LNCaP clone FGC (cell line): ENCODE results near the gene ZNF837.

Source experiments
- DNase-seq: peaks from one replicate; pipeline ENCODE4 v3.0.0-alpha.2; 2011; ENCODE audit warnings: low read depth
- H3K4me3 ChIP-seq: 2 replicates; pipeline ENCODE4 v1.5.1; 2011; ENCODE audit warnings: mild to moderate bottlenecking, low read depth, low read length, control low read depth
- CTCF ChIP-seq: IDR thresholded peaks from 2 replicates; pipeline ENCODE4 v1.5.1; 2012; ENCODE audit warnings: mild to moderate bottlenecking; ENCODE audit not compliant: control insufficient read depth, insufficient read depth; ENCODE audit errors: extremely low read depth

The ZNF837 gene

GRCh38 chr19:58400316-58400915 lies 19.6 kb upstream of the ZNF837 start:
- no peak for TF ChIP-seq CTCF
- peak overlapping the region; percentile 76 for H3K4me3 ChIP-seq
- peak; percentile 46 for DNase-seq

- no peak for DNase-seq
- TF ChIP-seq CTCF: no peak
- H3K4me3 ChIP-seq: no peak overlapping the region
These were observed 19.1 kb upstream of the ZNF837 start for GRCh38 chr19:58399903-58400302.

DNA sequence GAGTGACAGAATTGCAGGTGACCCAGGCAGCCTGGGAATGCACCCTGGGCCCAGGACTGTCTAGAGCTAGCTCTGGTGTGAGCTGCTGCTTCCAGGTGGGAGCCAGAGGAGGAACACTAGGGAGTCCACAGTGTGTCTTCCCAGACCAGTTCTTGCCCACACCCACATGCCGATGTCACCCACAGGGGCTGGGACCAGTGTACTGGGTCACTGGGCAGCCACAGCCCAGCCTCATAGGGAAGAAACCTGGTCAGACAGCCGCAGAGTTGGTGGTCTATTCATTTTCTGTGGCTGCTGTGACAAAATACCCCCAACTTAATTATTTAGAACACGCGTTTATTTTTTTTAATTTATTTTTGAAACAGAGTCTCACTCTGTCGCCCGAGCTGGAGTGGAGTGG lies 17.7 kb upstream of the ZNF837 start:
- H3K4me3 ChIP-seq: no peak overlapping the region
- DNase-seq: no peak
- TF ChIP-seq CTCF: no peak

GRCh38 chr19:58398087-58398486 lies 17.3 kb upstream of the ZNF837 start:
- no peak for TF ChIP-seq CTCF
- DNase-seq: no peak
- H3K4me3 ChIP-seq: no peak overlapping the region

DNA sequence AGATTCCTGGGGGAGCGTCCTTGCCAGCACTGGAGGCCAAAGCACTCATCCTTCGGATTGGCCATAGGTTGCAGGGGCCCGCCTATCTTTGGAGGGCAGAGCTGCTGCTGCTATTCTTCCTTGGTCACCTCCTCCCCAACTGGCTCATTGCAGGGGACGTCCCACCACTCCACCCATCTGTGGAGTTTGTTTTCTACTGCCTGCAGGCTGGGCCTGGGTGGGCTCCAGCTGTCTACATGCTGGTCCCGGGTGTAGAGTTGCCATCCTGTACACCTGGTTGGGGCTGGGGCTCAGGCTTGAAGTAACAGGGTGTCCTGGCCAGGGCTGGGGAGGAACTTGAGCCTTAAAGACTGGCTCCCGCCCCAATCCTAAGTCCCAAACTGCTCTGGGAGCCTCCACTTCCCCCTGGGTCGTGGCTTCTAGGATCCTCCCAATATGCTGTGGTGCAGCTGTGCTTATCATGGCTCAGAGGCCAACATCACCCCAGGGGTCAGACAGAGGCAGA lies 16.8 kb upstream of the ZNF837 start:
- no peak for DNase-seq
- H3K4me3 ChIP-seq: no peak overlapping the region
- no peak for TF ChIP-seq CTCF

DNA sequence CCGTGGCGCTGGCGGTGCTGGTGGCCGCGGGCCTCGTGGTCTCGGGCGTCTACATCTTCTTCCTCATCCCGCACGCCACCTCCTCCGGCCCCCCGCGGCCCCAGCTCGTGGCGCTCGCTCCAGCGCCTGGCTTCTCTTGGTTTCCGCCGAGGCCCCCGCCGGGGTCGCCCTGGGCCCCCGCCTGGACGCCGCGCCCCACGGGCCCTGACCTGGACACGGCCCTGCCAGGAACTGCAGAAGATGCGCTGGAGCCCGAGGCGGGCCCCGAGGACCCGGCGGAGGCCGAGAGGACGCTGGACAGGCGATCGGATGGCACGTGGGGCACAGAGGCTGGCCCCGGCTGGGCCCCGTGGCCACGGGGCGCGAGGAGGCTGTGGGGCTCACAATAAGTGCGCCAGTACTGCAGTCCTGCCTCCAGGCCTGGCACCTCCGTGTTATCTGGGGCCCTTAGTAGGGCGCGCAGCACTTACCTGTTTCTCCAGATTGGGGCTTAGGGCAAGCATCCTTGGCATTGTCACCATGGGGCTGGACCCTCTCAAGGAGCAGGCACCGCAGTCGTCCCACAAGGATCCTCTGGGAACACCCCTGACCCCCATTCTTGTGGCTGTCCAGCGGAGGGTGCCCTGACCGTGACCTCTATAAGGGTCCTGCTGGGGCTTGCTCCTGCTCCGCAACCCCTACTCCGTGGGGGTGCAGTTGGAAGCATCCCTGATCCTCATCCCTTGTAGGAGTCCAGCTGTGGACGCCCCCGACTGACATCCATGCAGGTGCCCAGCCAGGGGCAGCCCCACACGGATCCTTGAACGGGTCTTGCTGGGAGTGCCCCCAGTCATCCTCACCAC lies 16.1 kb upstream of the ZNF837 start:
- no peak for TF ChIP-seq CTCF
- no peak for DNase-seq
- no peak overlapping the region for H3K4me3 ChIP-seq
